Keratinocyte (primary cell): ENCODE results near the gene CDC42EP1. TPM values are rescaled to one million over a fixed set of nuclear protein-coding genes. Genes with fewer than 3 reads are reported as not detected.
A peak's percentile ranks its signal among the peaks of the same experiment; 100 is the strongest.

Experiments
- DNase-seq: peaks from one replicate; pipeline ENCODE4 v3.0.0-alpha.2; 2011; ENCODE audit warnings: low read depth, missing footprints, low spot score
- FAIRE-seq: peaks from 2 replicates; lab custom pipeline; 2011; peaks lifted over from hg19 to GRCh38; lab: Jason Lieb, UNC
- H2AFZ ChIP-seq: 2 replicates; pipeline ENCODE4 v1.6.0; 2012; ENCODE audit warnings: low read length, control low read depth, inconsistent platforms; ENCODE audit not compliant: control insufficient read depth
- H3K27ac ChIP-seq: 2 replicates; pipeline ENCODE4 v1.5.1; 2011; ENCODE audit warnings: low read length; ENCODE audit not compliant: control insufficient read depth, insufficient read depth
- H3K27me3 ChIP-seq: 3 replicates; pipeline ENCODE4 v1.6.0; 2011; ENCODE audit warnings: low read length; ENCODE audit not compliant: control insufficient read depth, insufficient read depth; ENCODE audit errors: extremely low read depth
- H3K36me3 ChIP-seq, 2 experiments: 2 replicates in 1 of 2; 3 replicates in 1 of 2; pipeline ENCODE4 v1.5.1; 2011; ENCODE audit warnings: low read length in 2 of 2, mild to moderate bottlenecking in 1 of 2; ENCODE audit not compliant: control insufficient read depth in 2 of 2, insufficient read depth in 2 of 2; ENCODE audit errors: extremely low read depth in 1 of 2
- H3K4me1 ChIP-seq: 3 replicates; pipeline ENCODE4 v1.5.1; 2011; ENCODE audit warnings: low read length; ENCODE audit not compliant: control insufficient read depth, insufficient read depth; ENCODE audit errors: extremely low read depth
- H3K4me2 ChIP-seq: 3 replicates; pipeline ENCODE4 v1.6.0; 2011; ENCODE audit warnings: low read depth, low read length; ENCODE audit not compliant: control insufficient read depth, insufficient read depth; ENCODE audit errors: extremely low read depth
- H3K4me3 ChIP-seq, 3 experiments: fragments of 200-600 bp in 1 of 3; sonication (generic) in 1 of 3; 2 replicates in 2 of 3; 3 replicates in 1 of 3; pipeline ENCODE4 v1.5.1; 2011 to 2016; ENCODE audit warnings: low read length in 3 of 3, mild to moderate bottlenecking in 3 of 3, control low read depth in 2 of 3, inconsistent platforms in 1 of 3, low read depth in 1 of 3, mixed read lengths in 1 of 3, mixed run types in 1 of 3, moderate library complexity in 1 of 3; ENCODE audit not compliant: control insufficient read depth in 2 of 3, insufficient read depth in 2 of 3; ENCODE audit errors: extremely low read depth in 1 of 3
- H3K79me2 ChIP-seq: 2 replicates; pipeline ENCODE4 v1.6.0; 2012; ENCODE audit warnings: low read length; ENCODE audit not compliant: control insufficient read depth, insufficient read depth
- H3K9ac ChIP-seq: 3 replicates; pipeline ENCODE4 v1.6.0; 2011; ENCODE audit warnings: low read length; ENCODE audit not compliant: control insufficient read depth, insufficient read depth; ENCODE audit errors: extremely low read depth
- H3K9me1 ChIP-seq: 3 replicates; pipeline ENCODE4 v1.6.0; 2011; ENCODE audit warnings: low read length; ENCODE audit not compliant: control insufficient read depth, insufficient read depth; ENCODE audit errors: extremely low read depth
- H3K9me3 ChIP-seq: 2 replicates; pipeline ENCODE4 v1.5.1; 2012; ENCODE audit warnings: low read depth, low read length; ENCODE audit not compliant: control insufficient read depth
- H4K20me1 ChIP-seq: 3 replicates; pipeline ENCODE4 v1.6.0; 2011; ENCODE audit warnings: low read length; ENCODE audit not compliant: control insufficient read depth, insufficient read depth; ENCODE audit errors: extremely low read depth
- EZH2 ChIP-seq: IDR thresholded peaks from one replicate; pipeline ENCODE4 v1.6.1; 2012; ENCODE audit warnings: inconsistent platforms, mild to moderate bottlenecking, low read length, moderate library complexity
- dilution Hi-C: fragments of 300-500 bp; cut with MboI; formaldehyde crosslinking; loops from one replicate; pipeline ENCODE4 v1.7.0; 2020; ENCODE audit warnings: low sequenced_read_pairs; ENCODE audit not compliant: extremely low pct_ligation_motif_present
- polyA plus RNA-seq, 5 experiments: library from polyadenylated mRNA; depleted of rRNA in 3 of 5; stranded (reverse) in 3 of 5; stranded (forward) in 1 of 5; unstranded in 1 of 5; fragments of >200 nt; gene quantifications; 1 replicate in 1 of 5; 2 replicates in 3 of 5; 3 replicates in 1 of 5; pipeline versions ENCODE4 v1.2.1 to v1.2.3, GENCODE V29; 2011 to 2012; ENCODE audit warnings: missing spikeins in 2 of 5, low read depth in 1 of 5, low replicate concordance in 1 of 5
- TF ChIP-seq, protein P1 (sequence below), 3 experiments: IDR thresholded peaks in 1 of 3; conservative IDR thresholded peaks in 1 of 3; optimal IDR thresholded peaks in 1 of 3; 2 replicates in 2 of 3; 3 replicates in 1 of 3; pipeline versions ENCODE3 to v1.5.1; 2011; ENCODE audit warnings: low read length in 3 of 3, mild to moderate bottlenecking in 3 of 3, moderate library complexity in 2 of 3, control low read depth in 1 of 3, inconsistent platforms in 1 of 3; ENCODE audit not compliant: insufficient read depth in 2 of 3; ENCODE audit errors: extremely low read depth in 1 of 3

The CDC42EP1 gene
- polyA plus RNA-seq, 1 donor (not counting 4 experiments of a cell fraction or from before 2014, with no cell fraction given) = 10.5 TPM

DNA sequence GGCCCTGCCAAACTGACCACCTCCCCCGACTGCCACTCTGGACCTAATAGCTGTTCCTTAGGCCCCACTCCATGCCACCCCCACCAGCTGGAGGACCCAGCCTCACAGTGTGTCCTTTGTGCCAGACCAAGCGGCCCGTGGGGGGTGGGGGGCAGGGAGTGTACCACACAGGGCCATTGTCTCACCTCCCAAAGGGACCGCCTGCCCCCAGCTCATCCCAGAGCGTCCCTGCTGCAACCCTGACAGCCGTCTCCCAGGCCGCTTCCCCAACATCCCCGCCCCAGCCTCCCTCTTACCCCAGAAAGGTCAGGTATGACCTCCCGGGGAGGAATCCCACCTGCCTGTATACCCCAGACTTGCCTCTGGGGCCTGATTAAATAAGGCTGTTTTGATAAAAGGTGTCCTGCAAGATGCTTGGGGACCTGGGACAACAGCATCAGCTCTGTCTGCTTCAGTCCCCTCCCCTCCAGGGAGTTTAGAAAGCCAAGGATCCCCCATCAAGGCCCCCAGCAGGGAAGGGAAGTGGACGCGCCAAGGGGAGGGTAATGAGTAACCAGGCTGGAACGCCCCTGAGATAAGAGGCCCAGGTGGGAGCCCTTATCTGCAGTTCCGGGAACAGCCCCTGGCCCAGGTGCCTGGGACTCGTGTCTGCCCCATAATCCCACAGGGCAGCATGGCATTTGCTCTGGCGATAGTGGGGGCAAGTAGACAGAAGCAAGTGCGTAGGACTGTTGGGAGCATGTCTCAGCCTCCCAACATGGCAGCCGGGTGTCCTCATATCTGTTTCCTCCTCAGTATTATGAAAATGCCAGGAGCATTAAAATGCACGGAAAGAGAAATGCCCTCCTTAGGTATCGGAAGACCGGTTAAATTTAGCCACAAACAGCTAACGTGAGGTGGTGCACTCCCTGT, 9.0 kb downstream of the CDC42EP1 start:
- FAIRE-seq (no peak), DNase-seq (no peak)
- H3K27me3 ChIP-seq = no peaks in the 10 kb centered on the region
- no peaks in the 10 kb centered on the region for H3K9me3 ChIP-seq
- H3K4me2 ChIP-seq = peak overlapping the region; percentile 19
- dilution Hi-C loops = no loop called here
- H3K4me1 ChIP-seq = peaks cover 45% of the 10 kb centered on the region
- TF ChIP-seq, protein P1, sequence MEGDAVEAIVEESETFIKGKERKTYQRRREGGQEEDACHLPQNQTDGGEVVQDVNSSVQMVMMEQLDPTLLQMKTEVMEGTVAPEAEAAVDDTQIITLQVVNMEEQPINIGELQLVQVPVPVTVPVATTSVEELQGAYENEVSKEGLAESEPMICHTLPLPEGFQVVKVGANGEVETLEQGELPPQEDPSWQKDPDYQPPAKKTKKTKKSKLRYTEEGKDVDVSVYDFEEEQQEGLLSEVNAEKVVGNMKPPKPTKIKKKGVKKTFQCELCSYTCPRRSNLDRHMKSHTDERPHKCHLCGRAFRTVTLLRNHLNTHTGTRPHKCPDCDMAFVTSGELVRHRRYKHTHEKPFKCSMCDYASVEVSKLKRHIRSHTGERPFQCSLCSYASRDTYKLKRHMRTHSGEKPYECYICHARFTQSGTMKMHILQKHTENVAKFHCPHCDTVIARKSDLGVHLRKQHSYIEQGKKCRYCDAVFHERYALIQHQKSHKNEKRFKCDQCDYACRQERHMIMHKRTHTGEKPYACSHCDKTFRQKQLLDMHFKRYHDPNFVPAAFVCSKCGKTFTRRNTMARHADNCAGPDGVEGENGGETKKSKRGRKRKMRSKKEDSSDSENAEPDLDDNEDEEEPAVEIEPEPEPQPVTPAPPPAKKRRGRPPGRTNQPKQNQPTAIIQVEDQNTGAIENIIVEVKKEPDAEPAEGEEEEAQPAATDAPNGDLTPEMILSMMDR (optimal IDR thresholded peaks at IDR 0.05 in 1 of 3, IDR thresholded peaks at IDR 0.05 in 1 of 3, conservative IDR thresholded peaks at IDR 0.05 in 1 of 3; ENCODE audit: extremely low read depth in 1 of 3, insufficient read depth in 2 of 3, low read length in 3 of 3) = no peak
- TF ChIP-seq EZH2 = no peak
- H4K20me1 ChIP-seq = peaks cover 53% of the 10 kb centered on the region
- H3K4me3 ChIP-seq = no peak overlapping the region
- no peak overlapping the region for H2AFZ ChIP-seq
- peaks cover under 1% of the 10 kb centered on the region for H3K9me1 ChIP-seq
- no peak overlapping the region for H3K9ac ChIP-seq
- peaks cover 26% of the 10 kb centered on the region for H3K79me2 ChIP-seq
- H3K27ac ChIP-seq = no peak overlapping the region
- H3K36me3 ChIP-seq = peaks cover 21 to 27% of the 10 kb centered on the region in 2 experiments

DNA sequence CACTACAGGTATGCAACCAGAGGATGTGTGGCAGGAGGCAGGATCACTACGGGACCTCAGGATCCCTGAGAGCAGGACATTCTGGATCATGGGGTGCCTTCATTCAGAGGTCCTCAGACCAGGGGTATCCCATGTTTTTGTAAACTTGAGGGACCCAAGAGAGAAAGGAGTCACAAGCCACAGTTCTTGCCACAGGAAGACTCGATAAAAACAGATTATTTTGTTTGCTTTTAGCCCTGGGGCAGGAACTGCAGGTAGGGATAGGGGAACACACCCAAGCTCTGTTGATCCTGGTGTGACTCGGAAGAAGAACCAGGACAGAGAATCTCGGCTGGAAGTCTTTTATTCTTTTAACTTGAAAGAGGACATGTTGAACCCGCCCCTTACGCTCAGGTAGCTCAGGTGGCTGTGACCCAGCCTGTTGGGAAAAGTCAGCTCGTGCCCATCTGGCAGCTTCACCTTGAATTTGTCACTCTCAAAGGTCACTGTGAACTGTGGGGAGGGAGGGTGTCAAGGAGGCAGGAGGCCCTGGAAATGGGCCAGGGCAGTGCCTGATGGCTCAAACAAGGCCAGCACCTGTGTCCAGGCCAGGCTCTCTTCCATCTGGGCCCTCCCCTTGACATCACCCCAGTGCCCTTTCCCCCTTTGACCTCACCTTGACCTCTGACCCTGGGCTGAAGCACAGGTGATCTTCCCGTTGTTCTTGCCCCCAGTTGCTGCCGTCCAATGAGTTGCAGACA, 9.8 kb downstream of the CDC42EP1 start:
- no peaks in the 10 kb centered on the region for H3K27me3 ChIP-seq
- DNase-seq = no peak
- H3K4me2 ChIP-seq = peak overlapping the region; percentile 19
- no peak overlapping the region for H3K27ac ChIP-seq
- H3K79me2 ChIP-seq = peaks cover 19% of the 10 kb centered on the region
- peak; percentile 49 for FAIRE-seq
- dilution Hi-C loops = no loop called here
- no peaks in the 10 kb centered on the region for H3K9me1 ChIP-seq
- peaks cover 44% of the 10 kb centered on the region for H4K20me1 ChIP-seq
- H3K9ac ChIP-seq = no peak overlapping the region
- no peak overlapping the region for H2AFZ ChIP-seq
- H3K36me3 ChIP-seq = peaks cover 21 to 27% of the 10 kb centered on the region in 2 experiments
- no peaks in the 10 kb centered on the region for H3K9me3 ChIP-seq
- H3K4me3 ChIP-seq = no peak overlapping the region
- TF ChIP-seq, protein P1 (optimal IDR thresholded peaks at IDR 0.05 in 1 of 3, IDR thresholded peaks at IDR 0.05 in 1 of 3, conservative IDR thresholded peaks at IDR 0.05 in 1 of 3; ENCODE audit: extremely low read depth in 1 of 3, insufficient read depth in 2 of 3, low read length in 3 of 3) = no peak
- TF ChIP-seq EZH2 = no peak
- H3K4me1 ChIP-seq = peaks cover 37% of the 10 kb centered on the region
